ENCODE data around the gene CDH12. TPM values are rescaled to one million over a fixed set of nuclear protein-coding genes. Genes with fewer than 3 reads are reported as not detected.
"Not testable (repeated sequence)": the region's sequence is repeated elsewhere in the genome, so short reads cannot be mapped to it uniquely, and the experiment has no call there.

CDH12 gene
- total and polyA plus RNA-seq, 9 donors = 0.71 to 4.3 (median 1.1) TPM

GRCh38 chr5:22625451-22625850 is 227.7 kb downstream of the CDH12 start:
- H3K27me3 ChIP-seq (ENCODE audit: control insufficient read depth, insufficient read depth, low read length) = no peaks in the 10 kb centered on the region
- H3K36me3 ChIP-seq (ENCODE audit: control insufficient read depth, insufficient read depth, low read length) = no peaks in the 10 kb centered on the region
- no peak overlapping the region for H3K4me3 ChIP-seq (ENCODE audit: low read length)
- WGBS (ENCODE audit: insufficient coverage) = 95% methylated on average over 2 of the region's 2 CpGs
- H3K9me3 ChIP-seq (replicated peaks; ENCODE audit: control insufficient read depth, low read depth, low read length) = peaks cover 10% of the 10 kb centered on the region
- no peak overlapping the region for H3K27ac ChIP-seq (ENCODE audit: low read length)
- no peak for DNase-seq
- no peaks in the 10 kb centered on the region for H3K4me1 ChIP-seq (ENCODE audit: control insufficient read depth, insufficient read depth, low read length)

GRCh38 chr5:22621084-22621483 is 232.1 kb downstream of the CDH12 start:
- Histone ChIP-seq H3K4me3 (ENCODE audit: low read length) (no peak overlapping the region), H3K9me3 (replicated peaks; ENCODE audit: control insufficient read depth, low read depth, low read length) (peaks cover 9% of the 10 kb centered on the region), H3K27me3 (ENCODE audit: control insufficient read depth, insufficient read depth, low read length) (no peaks in the 10 kb centered on the region), H3K4me1 (ENCODE audit: control insufficient read depth, insufficient read depth, low read length) (no peaks in the 10 kb centered on the region), H3K27ac (ENCODE audit: low read length) (no peak overlapping the region), H3K36me3 (ENCODE audit: control insufficient read depth, insufficient read depth, low read length) (no peaks in the 10 kb centered on the region)
- WGBS (ENCODE audit: insufficient coverage) = no CpG with 5 or more reads among the region's 2 CpGs
- DNase-seq = no peak

- DNase-seq = no peak
- H3K27ac ChIP-seq (ENCODE audit: low read length) = no peak overlapping the region
- H3K27me3 ChIP-seq (ENCODE audit: control insufficient read depth, insufficient read depth, low read length) = no peaks in the 10 kb centered on the region
- H3K9me3 ChIP-seq (replicated peaks; ENCODE audit: control insufficient read depth, low read depth, low read length) = no peaks in the 10 kb centered on the region
- no peaks in the 10 kb centered on the region for H3K36me3 ChIP-seq (ENCODE audit: control insufficient read depth, insufficient read depth, low read length)
- WGBS (ENCODE audit: insufficient coverage) = no CpG with 5 or more reads among the region's 1 CpG
- no peaks in the 10 kb centered on the region for H3K4me1 ChIP-seq (ENCODE audit: control insufficient read depth, insufficient read depth, low read length)
- H3K4me3 ChIP-seq (ENCODE audit: low read length) = no peak overlapping the region
Observed at GRCh38 chr5:22615964-22616363, 237.2 kb downstream of the CDH12 start.

- Histone ChIP-seq H3K36me3 (ENCODE audit: control insufficient read depth, insufficient read depth, low read length) (no peaks in the 10 kb centered on the region), H3K27me3 (ENCODE audit: control insufficient read depth, insufficient read depth, low read length) (no peaks in the 10 kb centered on the region), H3K4me3 (ENCODE audit: low read length) (no peak overlapping the region), H3K27ac (ENCODE audit: low read length) (no peak overlapping the region), H3K4me1 (ENCODE audit: control insufficient read depth, insufficient read depth, low read length) (no peaks in the 10 kb centered on the region), H3K9me3 (replicated peaks; ENCODE audit: control insufficient read depth, low read depth, low read length) (no peaks in the 10 kb centered on the region)
- no peak for DNase-seq
- 83% methylated on average over 2 of the region's 5 CpGs for WGBS (ENCODE audit: insufficient coverage)
Observed at GRCh38 chr5:22614486-22615094, 238.6 kb downstream of the CDH12 start.

GRCh38 chr5:22612928-22613327 is 240.2 kb downstream of the CDH12 start:
- H3K36me3 ChIP-seq (ENCODE audit: control insufficient read depth, insufficient read depth, low read length) = no peaks in the 10 kb centered on the region
- H3K4me3 ChIP-seq (ENCODE audit: low read length) = no peak overlapping the region
- no peaks in the 10 kb centered on the region for H3K27me3 ChIP-seq (ENCODE audit: control insufficient read depth, insufficient read depth, low read length)
- DNase-seq = no peak
- no CpG with 5 or more reads among the region's 1 CpG for WGBS (ENCODE audit: insufficient coverage)
- no peaks in the 10 kb centered on the region for H3K4me1 ChIP-seq (ENCODE audit: control insufficient read depth, insufficient read depth, low read length)
- no peak overlapping the region for H3K27ac ChIP-seq (ENCODE audit: low read length)
- H3K9me3 ChIP-seq (replicated peaks; ENCODE audit: control insufficient read depth, low read depth, low read length) = peaks cover 2% of the 10 kb centered on the region

DNA sequence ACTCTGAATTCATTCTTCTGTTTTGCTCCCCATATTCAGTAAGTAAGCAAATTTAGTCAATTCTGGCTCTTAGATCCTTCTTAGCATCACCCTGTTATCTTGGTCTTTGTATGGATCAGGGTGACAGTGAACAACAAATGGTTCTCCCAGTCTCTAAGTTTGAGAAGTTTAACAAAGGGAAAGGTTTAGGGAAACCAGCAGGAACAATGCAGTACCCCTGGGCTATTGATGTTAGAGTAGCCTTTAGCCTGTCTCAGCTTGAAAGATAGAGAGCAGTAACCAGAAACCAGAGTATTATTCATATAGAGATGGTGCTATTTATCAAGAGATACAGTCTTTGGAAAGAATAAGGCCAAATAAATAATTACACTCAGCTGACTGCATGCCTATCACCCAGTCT is 241.8 kb downstream of the CDH12 start:
- no peaks in the 10 kb centered on the region for H3K36me3 ChIP-seq (ENCODE audit: control insufficient read depth, insufficient read depth, low read length)
- no peak for DNase-seq
- H3K27ac ChIP-seq (ENCODE audit: low read length) = no peak overlapping the region
- H3K9me3 ChIP-seq (replicated peaks; ENCODE audit: control insufficient read depth, low read depth, low read length) = peaks cover 5% of the 10 kb centered on the region
- H3K4me3 ChIP-seq (ENCODE audit: low read length) = no peak overlapping the region
- no peaks in the 10 kb centered on the region for H3K4me1 ChIP-seq (ENCODE audit: control insufficient read depth, insufficient read depth, low read length)
- H3K27me3 ChIP-seq (ENCODE audit: control insufficient read depth, insufficient read depth, low read length) = no peaks in the 10 kb centered on the region

DNA sequence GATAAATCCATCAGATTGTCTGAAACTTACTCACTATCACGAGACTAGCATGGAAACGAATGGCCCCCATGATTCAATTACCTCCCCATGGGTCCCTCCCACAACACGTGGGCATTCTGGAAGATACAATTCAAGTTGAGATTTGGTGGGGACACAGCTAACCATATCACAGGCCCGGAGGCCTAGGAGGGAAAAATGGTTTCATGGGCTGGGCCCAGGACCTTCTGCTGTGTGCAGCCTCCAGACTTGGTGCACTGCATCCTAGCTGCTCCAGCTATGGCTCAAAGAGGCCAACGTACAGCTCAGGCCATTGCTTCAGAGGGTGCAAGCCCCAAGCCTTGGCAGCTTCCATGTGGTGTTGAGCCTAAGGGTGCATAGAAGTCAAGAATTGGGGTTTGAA is 245.6 kb downstream of the CDH12 start:
- not testable (repeated sequence) for H3K4me3 ChIP-seq (ENCODE audit: low read length)

GRCh38 chr5:22605473-22605872 is 247.7 kb downstream of the CDH12 start:
- H3K36me3 ChIP-seq (ENCODE audit: control insufficient read depth, insufficient read depth, low read length) = no peaks in the 10 kb centered on the region
- H3K27me3 ChIP-seq (ENCODE audit: control insufficient read depth, insufficient read depth, low read length) = no peaks in the 10 kb centered on the region
- H3K4me3 ChIP-seq (ENCODE audit: low read length) = no peak overlapping the region
- H3K4me1 ChIP-seq (ENCODE audit: control insufficient read depth, insufficient read depth, low read length) = no peaks in the 10 kb centered on the region
- no peak overlapping the region for H3K27ac ChIP-seq (ENCODE audit: low read length)
- peaks cover 5% of the 10 kb centered on the region for H3K9me3 ChIP-seq (replicated peaks; ENCODE audit: control insufficient read depth, low read depth, low read length)
- WGBS (ENCODE audit: insufficient coverage) = 87% methylated on average over 2 of the region's 3 CpGs
- no peak for DNase-seq

More for the DNA sequence above, 245.6 kb downstream of the CDH12 start:
- WGBS (ENCODE audit: insufficient coverage) = 86% methylated on average over 2 of the region's 5 CpGs
- H3K9me3 ChIP-seq (replicated peaks; ENCODE audit: control insufficient read depth, low read depth, low read length); DNase-seq; H3K27ac ChIP-seq (ENCODE audit: low read length); H3K36me3 ChIP-seq (ENCODE audit: control insufficient read depth, insufficient read depth, low read length); H3K4me1 ChIP-seq (ENCODE audit: control insufficient read depth, insufficient read depth, low read length); H3K27me3 ChIP-seq (ENCODE audit: control insufficient read depth, insufficient read depth, low read length): not testable (repeated sequence)

- no peak for DNase-seq
- no peaks in the 10 kb centered on the region for H3K27me3 ChIP-seq (ENCODE audit: control insufficient read depth, insufficient read depth, low read length)
- H3K4me1 ChIP-seq (ENCODE audit: control insufficient read depth, insufficient read depth, low read length) = no peaks in the 10 kb centered on the region
- no peak overlapping the region for H3K4me3 ChIP-seq (ENCODE audit: low read length)
- peaks cover 5% of the 10 kb centered on the region for H3K9me3 ChIP-seq (replicated peaks; ENCODE audit: control insufficient read depth, low read depth, low read length)
- no peak overlapping the region for H3K27ac ChIP-seq (ENCODE audit: low read length)
- no peaks in the 10 kb centered on the region for H3K36me3 ChIP-seq (ENCODE audit: control insufficient read depth, insufficient read depth, low read length)
Observed at GRCh38 chr5:22604711-22605110, 248.4 kb downstream of the CDH12 start.

DNA sequence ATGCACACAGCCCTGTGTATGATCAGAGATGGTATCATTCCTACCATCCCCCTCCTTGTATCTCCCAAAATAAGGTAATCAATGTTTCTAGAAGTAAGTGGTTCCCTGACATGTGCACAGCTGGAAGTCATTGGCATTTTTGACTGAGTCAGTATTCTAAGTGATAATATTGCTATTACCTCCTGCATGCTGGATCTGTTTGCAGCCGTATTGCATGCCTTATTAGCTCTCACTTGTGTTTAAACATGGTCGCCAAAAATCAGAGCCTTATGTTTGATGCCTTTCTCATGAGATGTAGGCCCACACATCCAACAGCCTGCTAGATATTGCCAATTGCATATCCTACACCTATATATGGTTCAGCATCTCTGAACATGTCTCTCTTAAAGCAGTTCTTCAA is 254.3 kb downstream of the CDH12 start:
- Histone ChIP-seq H3K36me3 (ENCODE audit: control insufficient read depth, insufficient read depth, low read length) (no peaks in the 10 kb centered on the region), H3K27me3 (ENCODE audit: control insufficient read depth, insufficient read depth, low read length) (no peaks in the 10 kb centered on the region), H3K4me3 (ENCODE audit: low read length) (no peak overlapping the region), H3K9me3 (replicated peaks; ENCODE audit: control insufficient read depth, low read depth, low read length) (no peaks in the 10 kb centered on the region), H3K4me1 (ENCODE audit: control insufficient read depth, insufficient read depth, low read length) (no peaks in the 10 kb centered on the region), H3K27ac (ENCODE audit: low read length) (no peak overlapping the region)
- 52% methylated on average over 2 of the region's 2 CpGs for WGBS (ENCODE audit: insufficient coverage)
- no peak for DNase-seq

- H3K27me3 ChIP-seq (ENCODE audit: control insufficient read depth, insufficient read depth, low read length) = no peaks in the 10 kb centered on the region
- H3K9me3 ChIP-seq (replicated peaks; ENCODE audit: control insufficient read depth, low read depth, low read length) = no peaks in the 10 kb centered on the region
- H3K27ac ChIP-seq (ENCODE audit: low read length) = no peak overlapping the region
- no CpG with 5 or more reads among the region's 1 CpG for WGBS (ENCODE audit: insufficient coverage)
- DNase-seq = no peak
- no peak overlapping the region for H3K4me3 ChIP-seq (ENCODE audit: low read length)
- H3K4me1 ChIP-seq (ENCODE audit: control insufficient read depth, insufficient read depth, low read length) = no peaks in the 10 kb centered on the region
- no peaks in the 10 kb centered on the region for H3K36me3 ChIP-seq (ENCODE audit: control insufficient read depth, insufficient read depth, low read length)
Observed at GRCh38 chr5:22596404-22596970, 256.7 kb downstream of the CDH12 start.
